Gastroesophageal sphincter (tissue), 3 donors: ENCODE results near the gene HOXB7.

Experiments
- POLR2A ChIP-seq, 2 donors: fragments of 450-650 bp; IDR thresholded peaks; one replicate each; pipeline ENCODE4 v1.6.1; 2017; ENCODE audit warnings: antibody characterized with exemption in 2 of 2, mild to moderate bottlenecking in 2 of 2, moderate library complexity in 1 of 2
- TF ChIP-seq, protein P1 (sequence below), 4 experiments: fragments of 200-600 bp in 2 of 4; fragments of 450-650 bp in 2 of 4; sonication (generic) in 1 of 4; IDR thresholded peaks; one replicate each; pipeline ENCODE4 v1.5.1; 2017 to 2019; ENCODE audit warnings: antibody characterized with exemption in 4 of 4, mild to moderate bottlenecking in 2 of 4, moderate library complexity in 2 of 4

DNA sequence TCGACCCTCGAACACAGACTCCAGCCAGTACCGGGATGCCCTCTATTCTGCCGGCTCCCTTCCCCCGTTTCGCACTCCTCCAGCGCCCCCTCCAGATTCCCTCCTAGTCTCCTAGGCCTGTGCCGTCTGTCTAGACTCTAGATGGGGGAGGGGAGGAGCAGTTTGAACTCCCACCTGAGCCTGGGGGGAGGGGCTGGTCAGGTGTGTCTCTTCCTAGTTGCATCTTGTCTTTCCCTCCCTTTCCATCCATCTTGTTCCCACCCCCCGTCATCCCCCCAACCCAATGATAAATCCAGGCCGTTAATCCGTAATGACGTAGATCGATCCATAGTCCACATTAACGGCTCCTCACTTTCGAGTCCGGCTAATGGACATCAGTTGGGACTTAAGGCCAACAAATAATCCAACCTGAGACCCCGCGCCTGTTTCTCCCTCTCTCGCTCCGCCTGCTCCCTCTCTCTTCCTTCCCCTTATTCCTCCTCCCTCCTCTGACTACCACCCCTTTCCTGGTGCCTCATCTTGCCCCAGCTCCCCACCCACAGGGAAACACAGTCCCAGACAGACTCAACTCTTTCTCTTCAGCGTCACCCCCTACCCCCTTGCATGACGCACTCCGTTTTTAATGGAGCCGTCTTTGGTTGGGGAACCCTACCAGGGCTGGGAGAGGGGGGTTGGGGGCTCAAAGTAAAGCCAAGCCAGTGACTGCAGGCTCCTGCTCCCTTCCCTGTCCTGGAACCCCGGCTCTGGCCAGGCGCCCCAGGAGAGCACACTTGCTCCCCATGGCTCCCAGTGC, 13.9 kb downstream of the HOXB7 start:
- no peak for TF ChIP-seq POLR2A (IDR thresholded peaks at IDR 0.05)
- TF ChIP-seq, protein P1, sequence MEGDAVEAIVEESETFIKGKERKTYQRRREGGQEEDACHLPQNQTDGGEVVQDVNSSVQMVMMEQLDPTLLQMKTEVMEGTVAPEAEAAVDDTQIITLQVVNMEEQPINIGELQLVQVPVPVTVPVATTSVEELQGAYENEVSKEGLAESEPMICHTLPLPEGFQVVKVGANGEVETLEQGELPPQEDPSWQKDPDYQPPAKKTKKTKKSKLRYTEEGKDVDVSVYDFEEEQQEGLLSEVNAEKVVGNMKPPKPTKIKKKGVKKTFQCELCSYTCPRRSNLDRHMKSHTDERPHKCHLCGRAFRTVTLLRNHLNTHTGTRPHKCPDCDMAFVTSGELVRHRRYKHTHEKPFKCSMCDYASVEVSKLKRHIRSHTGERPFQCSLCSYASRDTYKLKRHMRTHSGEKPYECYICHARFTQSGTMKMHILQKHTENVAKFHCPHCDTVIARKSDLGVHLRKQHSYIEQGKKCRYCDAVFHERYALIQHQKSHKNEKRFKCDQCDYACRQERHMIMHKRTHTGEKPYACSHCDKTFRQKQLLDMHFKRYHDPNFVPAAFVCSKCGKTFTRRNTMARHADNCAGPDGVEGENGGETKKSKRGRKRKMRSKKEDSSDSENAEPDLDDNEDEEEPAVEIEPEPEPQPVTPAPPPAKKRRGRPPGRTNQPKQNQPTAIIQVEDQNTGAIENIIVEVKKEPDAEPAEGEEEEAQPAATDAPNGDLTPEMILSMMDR (IDR thresholded peaks at IDR 0.05), result no peak
